ENCODE results near the gene CERCAM. TPM values are rescaled to one million over a fixed set of nuclear protein-coding genes. Genes with fewer than 3 reads are reported as not detected.
A peak's percentile ranks its signal among the peaks of the same experiment; 100 is the strongest.

Gene CERCAM
- total RNA-seq, 1 donor from 2014 or later = 55.7 TPM

DNA sequence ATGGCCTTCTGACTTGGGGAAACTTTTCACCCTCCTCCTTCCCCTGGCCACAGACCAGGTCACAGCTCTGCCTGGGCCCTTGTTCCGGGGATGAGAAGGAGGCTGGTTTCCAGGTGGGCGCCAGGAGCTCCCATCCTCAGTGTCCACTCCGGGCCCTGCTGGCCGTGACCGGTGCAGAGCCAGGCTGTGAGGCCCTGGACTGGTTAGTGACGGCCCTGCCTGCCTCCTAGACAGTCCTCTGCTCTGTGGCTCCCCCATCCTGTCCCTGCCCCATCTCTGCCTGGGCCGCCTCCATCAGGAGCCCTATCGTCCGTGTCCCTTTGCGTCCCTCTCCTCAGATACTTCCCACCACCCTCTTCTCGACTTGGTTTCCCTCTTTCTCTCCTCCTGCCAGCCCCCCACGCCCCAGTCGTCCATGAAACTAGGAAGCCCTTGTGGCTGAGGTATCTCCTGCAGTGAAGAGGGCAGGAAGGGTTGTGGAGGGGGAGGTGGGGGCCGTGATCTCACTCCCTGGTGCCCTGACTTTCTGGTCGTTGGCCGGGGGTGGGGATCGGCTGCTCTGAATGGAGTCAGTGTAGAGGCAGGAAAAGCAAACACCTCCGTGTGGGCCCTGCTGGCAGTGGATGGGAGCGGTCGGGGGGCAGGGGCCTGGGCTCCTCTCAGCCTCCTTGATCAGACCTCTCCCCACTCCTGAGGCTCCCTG, 15.4 kb upstream of the CERCAM start:
- no peak overlapping the region for H3K4me3 ChIP-seq (ENCODE audit: low read depth, low read length)

DNA sequence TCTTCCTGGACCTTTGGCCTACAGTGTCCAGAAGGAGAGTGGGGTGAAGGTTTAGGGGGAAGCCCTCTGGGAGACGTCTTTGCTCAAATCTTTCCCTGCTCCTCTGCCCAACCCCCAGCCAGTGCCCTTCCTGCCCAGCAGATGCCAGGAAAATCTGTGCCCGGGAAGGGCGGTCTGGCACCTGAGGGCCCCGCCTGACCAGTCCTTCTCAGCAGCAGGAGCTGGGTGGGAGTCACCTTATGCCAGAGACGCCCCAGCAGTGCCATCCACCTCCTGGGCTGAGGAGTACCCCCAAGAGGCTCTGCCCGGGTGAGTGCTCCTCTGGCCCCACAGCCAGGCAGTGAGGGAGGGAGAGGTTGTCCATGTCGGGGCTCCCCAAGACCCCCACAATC, 14.9 kb upstream of the CERCAM start:
- DNase-seq (ENCODE audit: low read depth) = no peak
- TF ChIP-seq, protein P1, sequence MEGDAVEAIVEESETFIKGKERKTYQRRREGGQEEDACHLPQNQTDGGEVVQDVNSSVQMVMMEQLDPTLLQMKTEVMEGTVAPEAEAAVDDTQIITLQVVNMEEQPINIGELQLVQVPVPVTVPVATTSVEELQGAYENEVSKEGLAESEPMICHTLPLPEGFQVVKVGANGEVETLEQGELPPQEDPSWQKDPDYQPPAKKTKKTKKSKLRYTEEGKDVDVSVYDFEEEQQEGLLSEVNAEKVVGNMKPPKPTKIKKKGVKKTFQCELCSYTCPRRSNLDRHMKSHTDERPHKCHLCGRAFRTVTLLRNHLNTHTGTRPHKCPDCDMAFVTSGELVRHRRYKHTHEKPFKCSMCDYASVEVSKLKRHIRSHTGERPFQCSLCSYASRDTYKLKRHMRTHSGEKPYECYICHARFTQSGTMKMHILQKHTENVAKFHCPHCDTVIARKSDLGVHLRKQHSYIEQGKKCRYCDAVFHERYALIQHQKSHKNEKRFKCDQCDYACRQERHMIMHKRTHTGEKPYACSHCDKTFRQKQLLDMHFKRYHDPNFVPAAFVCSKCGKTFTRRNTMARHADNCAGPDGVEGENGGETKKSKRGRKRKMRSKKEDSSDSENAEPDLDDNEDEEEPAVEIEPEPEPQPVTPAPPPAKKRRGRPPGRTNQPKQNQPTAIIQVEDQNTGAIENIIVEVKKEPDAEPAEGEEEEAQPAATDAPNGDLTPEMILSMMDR (conservative IDR thresholded peaks at IDR 0.05; ENCODE audit: low read depth, low read length) = no peak
- H3K4me3 ChIP-seq (ENCODE audit: low read depth, low read length) = no peak overlapping the region

More for the DNA sequence above, 15.4 kb upstream of the CERCAM start:
- TF ChIP-seq, protein P1 (conservative IDR thresholded peaks at IDR 0.05; ENCODE audit: low read depth, low read length) = no peak
- DNase-seq (ENCODE audit: low read depth) = no peak

DNA sequence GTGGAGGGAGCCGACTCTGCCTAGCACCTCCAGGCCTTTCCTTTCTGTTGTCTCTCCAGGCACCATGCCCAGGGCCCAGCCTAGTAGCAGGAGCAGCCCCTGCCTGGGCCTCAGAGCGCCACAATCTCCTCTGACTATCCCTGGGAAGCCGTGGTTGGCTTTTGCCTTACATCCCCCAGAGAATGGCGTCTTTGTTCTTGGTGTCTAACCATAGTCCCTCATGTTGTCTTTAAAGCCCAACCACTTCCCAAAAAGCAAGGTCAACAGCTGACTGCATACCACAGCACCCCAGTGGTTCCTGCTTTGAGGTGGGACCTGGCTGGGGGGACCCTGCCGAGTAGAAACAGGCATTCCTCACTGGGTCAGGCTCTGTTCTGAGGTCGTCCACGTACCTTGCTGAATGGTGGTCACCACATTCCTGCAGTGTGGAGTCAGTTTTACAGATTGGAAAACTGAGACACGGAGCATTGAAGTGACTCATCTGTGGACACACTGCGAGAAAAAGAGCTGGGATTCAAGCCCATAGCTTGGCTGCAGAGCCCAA, 13.7 kb upstream of the CERCAM start:
- TF ChIP-seq, protein P1 (conservative IDR thresholded peaks at IDR 0.05; ENCODE audit: low read depth, low read length) = no peak
- no peak overlapping the region for H3K4me3 ChIP-seq (ENCODE audit: low read depth, low read length)
- DNase-seq (ENCODE audit: low read depth) = no peak

DNA sequence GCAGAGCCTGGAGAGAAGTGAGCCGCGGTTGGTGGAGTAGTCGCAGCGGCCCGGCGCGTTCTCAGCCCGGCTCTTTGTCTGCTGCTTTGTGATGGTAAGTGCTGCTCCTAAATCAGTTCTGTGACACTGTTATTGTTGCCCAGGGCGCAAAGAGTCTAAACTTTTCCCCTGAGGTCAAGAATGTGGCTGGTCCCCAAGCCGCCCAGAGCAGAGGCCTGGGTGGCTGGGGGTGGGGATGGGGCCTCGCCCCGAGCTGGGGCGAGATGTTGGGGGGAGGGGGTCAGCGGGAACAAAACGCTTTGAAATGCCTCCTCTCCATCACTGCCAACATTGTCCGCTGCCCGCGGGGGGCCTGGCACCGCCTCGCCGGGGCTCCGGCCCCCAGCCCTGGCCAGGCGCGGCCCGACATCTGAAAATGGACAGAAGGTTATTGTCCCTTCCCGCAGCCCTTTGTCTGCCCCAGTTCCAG, 11.7 kb upstream of the CERCAM start:
- TF ChIP-seq, protein P1 (conservative IDR thresholded peaks at IDR 0.05; ENCODE audit: low read depth, low read length) = no peak
- DNase-seq (ENCODE audit: low read depth) = no peak
- no peak overlapping the region for H3K4me3 ChIP-seq (ENCODE audit: low read depth, low read length)

DNA sequence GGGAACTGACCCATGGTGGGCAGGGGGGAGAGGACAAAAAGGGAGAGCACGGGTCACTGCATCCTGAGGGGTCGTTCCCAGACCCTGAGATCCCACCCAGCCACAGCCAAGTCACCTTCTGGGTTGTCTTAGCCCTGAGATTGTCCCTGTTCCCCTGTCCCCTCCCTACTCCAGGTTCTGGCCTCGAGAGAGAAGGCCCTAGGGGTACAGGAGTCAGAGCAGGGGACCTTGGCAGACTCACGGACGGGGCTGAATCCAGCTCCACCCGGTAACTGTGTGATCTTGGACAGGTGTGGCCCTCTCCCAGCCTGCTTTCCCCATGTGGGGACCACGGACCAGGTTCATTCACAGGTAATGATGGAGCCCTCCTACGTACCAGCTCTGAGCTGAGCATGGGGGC, 11.2 kb upstream of the CERCAM start:
- H3K4me3 ChIP-seq (ENCODE audit: low read depth, low read length) = no peak overlapping the region
- TF ChIP-seq, protein P1 (conservative IDR thresholded peaks at IDR 0.05; ENCODE audit: low read depth, low read length) = no peak
- no peak for DNase-seq (ENCODE audit: low read depth)

DNA sequence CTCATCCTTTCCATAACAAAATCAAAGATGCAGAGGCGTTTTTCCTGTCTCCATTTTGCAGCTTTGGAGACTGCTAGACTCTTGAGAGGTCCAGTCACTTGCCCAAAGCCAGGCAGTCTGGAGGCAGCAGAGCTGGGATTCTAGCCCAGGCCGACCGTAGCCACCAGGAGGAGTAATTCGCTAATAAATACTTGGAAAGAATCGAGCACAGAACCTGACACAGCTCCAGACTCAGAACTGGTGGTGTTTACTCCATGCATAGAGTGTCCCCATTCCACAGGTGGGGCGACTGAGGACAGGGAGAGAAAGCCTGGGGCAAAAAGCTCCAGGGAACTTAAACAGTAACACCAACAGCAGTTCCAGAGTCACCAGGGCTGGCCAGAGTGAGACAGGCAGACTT, 10.7 kb upstream of the CERCAM start:
- TF ChIP-seq, protein P1 (conservative IDR thresholded peaks at IDR 0.05; ENCODE audit: low read depth, low read length) = peak; percentile 33
- H3K4me3 ChIP-seq (ENCODE audit: low read depth, low read length) = no peak overlapping the region
- DNase-seq (ENCODE audit: low read depth) = no peak
